GM21723 (cell line): ENCODE measurements around the gene GFI1.
"Not testable (repeated sequence)": the region's sequence is repeated elsewhere in the genome, so short reads cannot be mapped to it uniquely, and the experiment has no call there.

Experiments used
- ATAC-seq: cut with Tn5 transposase; IDR thresholded peaks from one replicate; pipeline ENCODE4 v1.9.1; 2021; ENCODE audit warnings: mild to moderate bottlenecking, moderate library complexity; ENCODE audit not compliant: unreplicated experiment

Gene GFI1

DNA sequence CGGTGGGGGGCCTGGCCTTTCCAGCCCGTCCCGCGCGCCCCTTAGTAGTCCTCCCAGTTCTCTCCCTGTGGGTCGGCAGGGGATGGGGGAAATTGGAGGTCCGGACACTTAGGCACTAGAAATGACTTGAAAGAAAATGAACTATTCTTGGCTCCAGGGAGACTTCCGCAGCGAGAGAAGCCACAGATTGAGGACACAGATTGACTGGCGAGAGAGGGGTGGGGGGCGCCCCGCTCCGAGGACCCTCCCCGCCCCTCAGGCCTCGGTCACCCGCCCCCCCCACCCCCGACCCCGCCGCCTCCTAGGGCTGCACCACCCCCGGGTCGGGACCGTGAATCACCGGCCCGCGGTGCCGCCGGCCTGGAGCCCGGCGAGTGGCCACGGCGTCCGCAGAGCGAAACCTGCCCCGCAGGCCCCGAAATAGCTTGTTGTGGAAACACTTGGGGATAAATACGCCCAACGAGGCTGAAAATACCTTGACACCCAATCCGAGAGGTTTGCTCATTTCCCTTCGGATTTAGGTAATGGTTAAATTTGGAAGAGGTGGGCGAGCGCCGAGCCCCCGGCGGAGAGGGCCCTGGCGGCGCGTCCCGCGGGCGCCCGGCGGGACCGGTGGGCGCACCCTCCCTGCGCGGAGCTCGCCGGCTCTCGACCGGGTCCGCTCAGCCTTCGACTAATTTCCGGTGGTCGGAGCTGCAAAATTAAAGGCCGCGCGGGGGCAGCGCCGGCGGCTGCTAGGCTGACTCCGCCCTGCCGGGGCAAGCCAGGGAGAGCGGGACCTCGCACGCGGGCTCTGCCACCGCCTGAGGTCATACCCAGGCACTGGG lies at the start of gene GFI1:
Gene GFI1, minus strand, starts transcription at position 675 of the 827 bp plus-strand sequence. CDS start 3,438 bp downstream, outside the sequence.
- peak; percentile 16 for ATAC-seq

DNA sequence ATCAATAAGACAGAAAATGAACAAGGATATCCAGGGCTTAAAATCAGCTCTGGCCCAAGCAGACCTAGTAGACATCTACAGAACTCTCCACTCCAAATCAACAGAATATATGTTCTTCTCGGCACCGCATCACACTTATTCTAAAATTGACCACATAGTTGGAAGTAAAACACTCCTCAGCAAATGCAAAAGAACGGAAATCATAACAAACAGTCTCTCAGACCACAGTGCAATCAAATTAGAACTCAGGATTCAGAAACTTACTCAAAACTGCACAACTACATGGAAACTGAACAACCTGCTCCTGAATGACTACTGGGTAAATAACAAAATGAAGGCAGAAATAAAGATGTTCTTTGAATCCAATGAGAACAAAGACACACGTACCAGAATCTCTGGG lies 45.6 kb upstream of the GFI1 start:
- ATAC-seq: not testable (repeated sequence)

GRCh38 chr1:92531939-92532338 lies 45.2 kb upstream of the GFI1 start:
- ATAC-seq: not testable (repeated sequence)

DNA sequence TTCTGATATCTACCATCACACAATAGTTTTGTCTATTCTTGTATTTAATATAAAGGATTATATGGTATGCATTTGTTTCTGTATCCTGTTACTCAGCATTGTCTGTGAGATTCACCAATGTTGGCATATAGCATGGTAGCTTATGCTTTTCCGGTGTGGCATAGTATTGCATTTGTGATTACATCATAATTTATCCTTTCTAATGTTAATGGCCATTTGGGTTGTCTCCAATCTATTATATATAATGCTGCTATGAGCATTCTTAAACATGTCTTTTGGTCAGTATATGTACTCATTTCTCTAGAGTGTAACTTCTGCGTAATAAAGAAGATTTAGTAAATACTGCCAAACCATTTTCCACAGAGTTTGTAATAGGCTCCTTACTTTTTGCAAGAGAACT lies 40.9 kb upstream of the GFI1 start:
- no peak for ATAC-seq

- ATAC-seq: not testable (repeated sequence)
These were observed 38.3 kb upstream of the GFI1 start for GRCh38 chr1:92524944-92525590.

- ATAC-seq: no peak
These were observed 32.3 kb upstream of the GFI1 start for GRCh38 chr1:92519043-92519442.

- no peak for ATAC-seq
These were observed 29.8 kb upstream of the GFI1 start for GRCh38 chr1:92516574-92516973.

- no peak for ATAC-seq
These were observed 29.1 kb upstream of the GFI1 start for GRCh38 chr1:92515796-92516201.

- no peak for ATAC-seq
These were observed 24.8 kb upstream of the GFI1 start for GRCh38 chr1:92511541-92511940.

DNA sequence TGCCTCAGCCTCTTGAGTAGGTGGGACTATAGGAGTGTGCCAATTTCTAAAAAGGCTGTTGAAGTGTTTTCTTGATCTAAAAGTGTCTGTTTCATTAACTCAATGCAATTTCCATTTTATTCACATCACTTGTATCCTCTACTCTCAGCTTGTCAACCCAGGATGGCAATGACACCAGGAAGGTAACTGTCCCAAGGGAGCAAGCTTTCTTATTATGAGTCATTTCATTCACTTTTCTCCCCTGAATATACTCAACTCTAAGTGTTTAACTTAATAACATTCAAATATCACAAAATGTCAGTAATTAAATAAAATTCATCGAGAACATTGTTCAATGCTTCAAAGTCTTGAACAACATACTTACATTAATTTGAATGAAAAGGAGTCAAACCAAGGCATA lies 22.9 kb upstream of the GFI1 start:
- no peak for ATAC-seq

GRCh38 chr1:92505015-92505692 lies 18.4 kb upstream of the GFI1 start:
- peak; percentile 9 for ATAC-seq

- ATAC-seq: peak; percentile 34
These were observed 17.7 kb upstream of the GFI1 start for GRCh38 chr1:92504291-92505014.

- ATAC-seq: no peak
These were observed 17.2 kb upstream of the GFI1 start for GRCh38 chr1:92503926-92504285.

- ATAC-seq: no peak
These were observed 16.6 kb upstream of the GFI1 start for GRCh38 chr1:92503043-92503925.

DNA sequence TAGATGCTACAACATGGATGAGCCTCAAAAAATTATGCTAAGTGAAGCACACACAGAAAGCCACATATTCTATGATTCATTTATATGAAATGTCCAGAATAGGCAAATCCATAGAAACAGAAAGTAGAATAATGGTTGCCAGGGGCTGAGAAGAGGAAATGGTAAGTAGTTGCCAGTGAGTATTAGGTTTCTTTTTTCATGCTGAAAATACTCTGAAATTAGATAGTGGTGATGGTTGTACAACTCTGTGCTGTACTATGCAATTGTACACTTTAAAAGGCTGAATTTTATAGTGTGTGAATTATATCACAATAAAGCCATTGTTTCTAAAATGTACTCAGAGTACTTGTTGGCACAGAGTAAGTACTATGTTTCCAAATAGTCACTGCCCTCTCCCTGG lies 15.5 kb upstream of the GFI1 start:
- ATAC-seq: peak; percentile 52

GRCh38 chr1:92500552-92500951 lies 13.8 kb upstream of the GFI1 start:
- no peak for ATAC-seq

- ATAC-seq: no peak
These were observed 8.8 kb upstream of the GFI1 start for GRCh38 chr1:92495392-92496063.

- ATAC-seq: no peak
These were observed 7.9 kb upstream of the GFI1 start for GRCh38 chr1:92494485-92495141.

GRCh38 chr1:92493139-92493538 lies 6.4 kb upstream of the GFI1 start:
- no peak for ATAC-seq
